ENCODE data around the gene CSGALNACT2. TPM values are rescaled to one million over a fixed set of nuclear protein-coding genes. Genes with fewer than 3 reads are reported as not detected.

The CSGALNACT2 gene
- total and polyA plus RNA-seq, 9 of the 15 experiments (the other 6 are each of a cell fraction or from before 2014, with no cell fraction given): 1.4 to 7.3 (median 3.5) TPM

DNA sequence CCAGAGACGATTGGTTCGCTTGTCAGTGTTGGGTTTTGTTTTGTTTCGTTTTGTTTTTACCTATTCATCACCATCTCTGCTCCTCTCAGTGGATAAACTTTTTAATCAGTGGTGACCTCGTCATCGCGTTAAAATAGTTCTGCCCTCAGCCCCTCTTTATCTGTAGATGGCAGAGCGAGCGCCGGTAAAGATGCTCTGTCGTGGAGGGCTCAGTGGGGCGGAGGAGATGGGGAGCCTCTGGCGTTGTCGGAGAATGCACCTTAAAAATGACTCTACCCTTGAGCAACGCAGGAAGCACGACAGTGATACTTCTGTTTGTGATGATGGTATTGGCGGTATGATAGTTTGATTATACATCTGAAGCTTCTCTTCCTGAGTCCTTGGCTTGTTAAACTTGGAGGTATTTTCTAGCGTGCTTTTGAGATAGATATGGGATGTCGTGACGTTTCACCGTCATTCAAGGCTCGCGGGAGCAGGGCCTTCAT is 554 bp downstream of the CSGALNACT2 start (continued):
- TF ChIP-seq, protein P1, sequence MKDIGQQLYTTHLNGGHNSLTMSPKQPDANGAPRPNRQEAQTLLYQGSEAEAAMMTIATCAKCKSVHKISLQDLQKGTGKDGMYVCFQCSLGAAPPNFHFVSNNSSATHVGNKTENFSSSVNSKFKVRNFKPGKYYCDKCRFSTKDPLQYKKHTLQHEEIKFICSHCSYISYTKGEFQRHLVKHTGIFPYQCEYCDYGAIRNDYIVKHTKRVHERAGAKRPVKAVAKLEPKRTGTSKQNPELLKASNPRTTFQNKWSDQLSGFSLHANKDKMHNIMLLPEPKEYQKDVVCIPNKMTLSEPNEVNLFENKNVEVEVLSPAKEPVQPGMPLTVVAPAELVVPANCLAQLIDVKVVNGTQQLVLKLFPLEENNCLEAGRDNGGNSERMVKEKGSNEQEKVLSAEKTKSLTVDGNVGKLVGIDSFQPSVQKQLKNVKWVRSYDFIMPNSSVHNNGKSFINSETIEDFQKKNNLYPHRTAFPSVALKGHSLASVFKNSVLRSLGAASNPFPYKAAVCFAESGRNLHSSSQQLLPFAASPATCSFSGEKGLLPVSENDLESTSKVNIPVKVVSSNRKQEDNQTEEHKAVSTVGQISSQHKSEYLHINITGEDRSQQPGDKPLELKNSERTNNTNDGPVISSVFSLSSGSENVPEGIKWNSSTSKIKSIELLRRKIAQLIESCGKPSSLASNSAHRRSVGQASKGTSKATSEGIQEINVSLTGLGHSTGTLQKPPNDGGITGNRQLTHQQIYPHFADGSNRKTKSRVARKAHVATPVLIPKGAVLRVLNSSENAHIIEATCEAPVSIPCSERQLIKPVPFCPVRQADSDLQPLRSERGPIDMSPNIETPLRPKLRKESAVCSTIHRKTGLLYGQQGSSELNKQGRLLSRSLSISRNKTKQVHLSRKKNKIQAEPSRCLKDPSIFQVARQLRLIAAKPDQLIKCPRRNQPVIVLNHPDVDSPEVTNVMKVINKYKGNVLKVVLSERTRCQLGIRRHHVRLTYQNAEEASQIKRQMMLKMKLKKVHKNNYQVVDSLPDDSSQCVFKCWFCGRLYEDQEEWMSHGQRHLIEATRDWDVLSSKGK (CRISPR knock-in tag; IDR thresholded peaks at IDR 0.05): no peak
- TF ChIP-seq ZC3H8 (IDR thresholded peaks at IDR 0.05): no peak
- no peak for TF ChIP-seq DACH1 (IDR thresholded peaks at IDR 0.05; ENCODE audit: partially characterized antibody)
- no peak for TF ChIP-seq SOX6 (IDR thresholded peaks at IDR 0.05)
- no peak for TF ChIP-seq ZZZ3 (IDR thresholded peaks at IDR 0.05)
- TF ChIP-seq COPS2 (conservative IDR thresholded peaks at IDR 0.05): no peak
- TF ChIP-seq BRD4 (IDR thresholded peaks at IDR 0.05): no peak
- peak; percentile 40 for TF ChIP-seq CTBP1 (IDR thresholded peaks at IDR 0.05; ENCODE audit: borderline replicate concordance)
- TF ChIP-seq ZNF586 (CRISPR knock-in tag; conservative IDR thresholded peaks at IDR 0.05): no peak
- no peak for TF ChIP-seq ZKSCAN1 (IDR thresholded peaks at IDR 0.05; ENCODE audit: low read depth, low read length)
- no peak for TF ChIP-seq TARDBP (IDR thresholded peaks at IDR 0.05)
- TF ChIP-seq ZNF766 (CRISPR knock-in tag; conservative IDR thresholded peaks at IDR 0.05): no peak
- no peak for TF ChIP-seq SRSF7 (optimal IDR thresholded peaks at IDR 0.05; ENCODE audit: low read depth, low read length)
- TF ChIP-seq ZNF217 (CRISPR knock-in tag; IDR thresholded peaks at IDR 0.05): no peak
- no peak for TF ChIP-seq SIN3A (IDR thresholded peaks at IDR 0.05; ENCODE audit: borderline replicate concordance in 2 of 2, control insufficient read depth in 1 of 2, low read depth in 2 of 2, low read length in 2 of 2)
- TF ChIP-seq RBBP5 (IDR thresholded peaks at IDR 0.05; ENCODE audit: borderline replicate concordance, insufficient read depth, low read length, poor library complexity, severe bottlenecking): no peak
- 0 out of 2 replicates have a peak, but pooled peaks have one; percentile 6 for TF ChIP-seq ATF7 (IDR thresholded peaks at IDR 0.05)
- no peak for TF ChIP-seq TAF7 (tag; IDR thresholded peaks at IDR 0.05)
- no peak for TF ChIP-seq ELK1 (CRISPR knock-in tag; IDR thresholded peaks at IDR 0.05)
- TF ChIP-seq LCOR (CRISPR knock-in tag; IDR thresholded peaks at IDR 0.05): 0 out of 2 replicates have a peak, but pooled peaks have one; percentile 23
- no peak; the same call in 1 of the 2 replicates for TF ChIP-seq GTF2E2 (tag; IDR thresholded peaks at IDR 0.05)
- TF ChIP-seq TCF3 (CRISPR knock-in tag; IDR thresholded peaks at IDR 0.05): no peak; the same call in 1 of the 2 replicates
- TF ChIP-seq NR2C2 (CRISPR knock-in tag; IDR thresholded peaks at IDR 0.05): no peak
- no peak for TF ChIP-seq NR2C2 (tag; IDR thresholded peaks at IDR 0.05)
